ENCODE results near the gene BAZ2B. TPM values are rescaled to one million over a fixed set of nuclear protein-coding genes. Genes with fewer than 3 reads are reported as not detected.

Gene BAZ2B
- total RNA-seq, 1 experiment from 2014 or later: 19.9 TPM

DNA sequence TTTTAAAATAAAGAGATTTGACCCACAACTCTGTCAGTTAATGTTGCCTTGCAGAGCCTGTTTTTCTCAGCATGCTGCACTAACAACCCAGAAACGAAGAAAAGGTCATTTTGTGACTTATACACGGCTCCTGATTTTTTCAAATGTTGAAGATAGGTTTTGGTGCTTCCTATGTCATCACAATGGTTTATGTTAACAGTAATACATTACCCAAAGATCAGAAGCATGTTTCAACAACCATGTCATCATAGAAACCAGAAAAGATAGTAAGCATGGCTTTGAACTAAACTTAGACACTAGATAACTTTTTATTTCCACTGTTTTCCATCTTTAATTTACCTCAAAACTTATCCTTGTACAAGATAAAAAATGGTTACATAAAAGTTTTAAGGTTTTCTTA lies 10.1 kb downstream of the BAZ2B start (continued):
- TF ChIP-seq, protein P1, sequence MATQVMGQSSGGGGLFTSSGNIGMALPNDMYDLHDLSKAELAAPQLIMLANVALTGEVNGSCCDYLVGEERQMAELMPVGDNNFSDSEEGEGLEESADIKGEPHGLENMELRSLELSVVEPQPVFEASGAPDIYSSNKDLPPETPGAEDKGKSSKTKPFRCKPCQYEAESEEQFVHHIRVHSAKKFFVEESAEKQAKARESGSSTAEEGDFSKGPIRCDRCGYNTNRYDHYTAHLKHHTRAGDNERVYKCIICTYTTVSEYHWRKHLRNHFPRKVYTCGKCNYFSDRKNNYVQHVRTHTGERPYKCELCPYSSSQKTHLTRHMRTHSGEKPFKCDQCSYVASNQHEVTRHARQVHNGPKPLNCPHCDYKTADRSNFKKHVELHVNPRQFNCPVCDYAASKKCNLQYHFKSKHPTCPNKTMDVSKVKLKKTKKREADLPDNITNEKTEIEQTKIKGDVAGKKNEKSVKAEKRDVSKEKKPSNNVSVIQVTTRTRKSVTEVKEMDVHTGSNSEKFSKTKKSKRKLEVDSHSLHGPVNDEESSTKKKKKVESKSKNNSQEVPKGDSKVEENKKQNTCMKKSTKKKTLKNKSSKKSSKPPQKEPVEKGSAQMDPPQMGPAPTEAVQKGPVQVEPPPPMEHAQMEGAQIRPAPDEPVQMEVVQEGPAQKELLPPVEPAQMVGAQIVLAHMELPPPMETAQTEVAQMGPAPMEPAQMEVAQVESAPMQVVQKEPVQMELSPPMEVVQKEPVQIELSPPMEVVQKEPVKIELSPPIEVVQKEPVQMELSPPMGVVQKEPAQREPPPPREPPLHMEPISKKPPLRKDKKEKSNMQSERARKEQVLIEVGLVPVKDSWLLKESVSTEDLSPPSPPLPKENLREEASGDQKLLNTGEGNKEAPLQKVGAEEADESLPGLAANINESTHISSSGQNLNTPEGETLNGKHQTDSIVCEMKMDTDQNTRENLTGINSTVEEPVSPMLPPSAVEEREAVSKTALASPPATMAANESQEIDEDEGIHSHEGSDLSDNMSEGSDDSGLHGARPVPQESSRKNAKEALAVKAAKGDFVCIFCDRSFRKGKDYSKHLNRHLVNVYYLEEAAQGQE (IDR thresholded peaks at IDR 0.05; ENCODE audit: low read depth): no peak
- TF ChIP-seq JUND (IDR thresholded peaks at IDR 0.05) (no peak), POLR2AphosphoS5 (IDR thresholded peaks at IDR 0.05; ENCODE audit: low read depth, low read length) (no peak)
- TF ChIP-seq, protein P2, sequence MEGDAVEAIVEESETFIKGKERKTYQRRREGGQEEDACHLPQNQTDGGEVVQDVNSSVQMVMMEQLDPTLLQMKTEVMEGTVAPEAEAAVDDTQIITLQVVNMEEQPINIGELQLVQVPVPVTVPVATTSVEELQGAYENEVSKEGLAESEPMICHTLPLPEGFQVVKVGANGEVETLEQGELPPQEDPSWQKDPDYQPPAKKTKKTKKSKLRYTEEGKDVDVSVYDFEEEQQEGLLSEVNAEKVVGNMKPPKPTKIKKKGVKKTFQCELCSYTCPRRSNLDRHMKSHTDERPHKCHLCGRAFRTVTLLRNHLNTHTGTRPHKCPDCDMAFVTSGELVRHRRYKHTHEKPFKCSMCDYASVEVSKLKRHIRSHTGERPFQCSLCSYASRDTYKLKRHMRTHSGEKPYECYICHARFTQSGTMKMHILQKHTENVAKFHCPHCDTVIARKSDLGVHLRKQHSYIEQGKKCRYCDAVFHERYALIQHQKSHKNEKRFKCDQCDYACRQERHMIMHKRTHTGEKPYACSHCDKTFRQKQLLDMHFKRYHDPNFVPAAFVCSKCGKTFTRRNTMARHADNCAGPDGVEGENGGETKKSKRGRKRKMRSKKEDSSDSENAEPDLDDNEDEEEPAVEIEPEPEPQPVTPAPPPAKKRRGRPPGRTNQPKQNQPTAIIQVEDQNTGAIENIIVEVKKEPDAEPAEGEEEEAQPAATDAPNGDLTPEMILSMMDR (IDR thresholded peaks at IDR 0.05 in 2 of 3, conservative IDR thresholded peaks at IDR 0.05 in 1 of 3; ENCODE audit: borderline replicate concordance in 1 of 3, insufficient read depth in 1 of 3, low read depth in 2 of 3, low read length in 2 of 3): no peak
- TF ChIP-seq, protein P3, sequence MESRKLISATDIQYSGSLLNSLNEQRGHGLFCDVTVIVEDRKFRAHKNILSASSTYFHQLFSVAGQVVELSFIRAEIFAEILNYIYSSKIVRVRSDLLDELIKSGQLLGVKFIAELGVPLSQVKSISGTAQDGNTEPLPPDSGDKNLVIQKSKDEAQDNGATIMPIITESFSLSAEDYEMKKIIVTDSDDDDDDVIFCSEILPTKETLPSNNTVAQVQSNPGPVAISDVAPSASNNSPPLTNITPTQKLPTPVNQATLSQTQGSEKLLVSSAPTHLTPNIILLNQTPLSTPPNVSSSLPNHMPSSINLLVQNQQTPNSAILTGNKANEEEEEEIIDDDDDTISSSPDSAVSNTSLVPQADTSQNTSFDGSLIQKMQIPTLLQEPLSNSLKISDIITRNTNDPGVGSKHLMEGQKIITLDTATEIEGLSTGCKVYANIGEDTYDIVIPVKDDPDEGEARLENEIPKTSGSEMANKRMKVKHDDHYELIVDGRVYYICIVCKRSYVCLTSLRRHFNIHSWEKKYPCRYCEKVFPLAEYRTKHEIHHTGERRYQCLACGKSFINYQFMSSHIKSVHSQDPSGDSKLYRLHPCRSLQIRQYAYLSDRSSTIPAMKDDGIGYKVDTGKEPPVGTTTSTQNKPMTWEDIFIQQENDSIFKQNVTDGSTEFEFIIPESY (IDR thresholded peaks at IDR 0.05; ENCODE audit: extremely low read depth, insufficient replicate concordance, low read length): no peak
